Choroid plexus epithelial cell (primary cell): Measurements from ENCODE around the gene POLDIP2.
A peak's percentile ranks its signal among the peaks of the same experiment; 100 is the strongest.

Experiments used
- DNase-seq: peaks from one replicate; pipeline ENCODE4 v3.0.0-alpha.2; 2010; ENCODE audit warnings: low read depth
- H3K4me3 ChIP-seq: 2 replicates; pipeline ENCODE4 v1.5.1; 2011; ENCODE audit warnings: low read depth, mild to moderate bottlenecking, control low read depth, low read length, moderate library complexity
- TF ChIP-seq, protein P1 (sequence below): conservative IDR thresholded peaks from 2 replicates; pipeline ENCODE4 v1.5.1; 2011; ENCODE audit warnings: low read depth, mild to moderate bottlenecking, control low read depth, inconsistent platforms, low read length, moderate library complexity

Gene POLDIP2

DNA sequence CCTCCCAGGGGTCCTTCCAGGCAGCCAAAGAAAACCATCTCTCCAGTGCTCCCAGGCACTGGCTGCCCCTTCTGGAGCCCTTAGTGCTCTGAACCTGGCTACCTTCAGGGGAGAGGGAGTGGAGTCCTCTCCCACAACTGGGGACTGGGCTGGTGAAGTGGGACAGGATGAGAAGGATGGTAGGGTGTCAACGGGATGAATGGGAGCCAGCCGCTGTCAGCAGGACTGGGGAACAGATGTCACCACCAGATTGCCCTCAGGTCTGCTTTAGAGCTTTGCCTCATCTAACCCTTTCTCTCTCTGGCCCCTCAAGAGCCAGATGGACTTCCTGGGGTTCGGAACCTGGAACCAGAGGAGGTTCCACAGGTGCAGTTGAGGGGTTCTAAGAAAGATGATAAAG, 8.2 kb upstream of the POLDIP2 start:
- TF ChIP-seq, protein P1, sequence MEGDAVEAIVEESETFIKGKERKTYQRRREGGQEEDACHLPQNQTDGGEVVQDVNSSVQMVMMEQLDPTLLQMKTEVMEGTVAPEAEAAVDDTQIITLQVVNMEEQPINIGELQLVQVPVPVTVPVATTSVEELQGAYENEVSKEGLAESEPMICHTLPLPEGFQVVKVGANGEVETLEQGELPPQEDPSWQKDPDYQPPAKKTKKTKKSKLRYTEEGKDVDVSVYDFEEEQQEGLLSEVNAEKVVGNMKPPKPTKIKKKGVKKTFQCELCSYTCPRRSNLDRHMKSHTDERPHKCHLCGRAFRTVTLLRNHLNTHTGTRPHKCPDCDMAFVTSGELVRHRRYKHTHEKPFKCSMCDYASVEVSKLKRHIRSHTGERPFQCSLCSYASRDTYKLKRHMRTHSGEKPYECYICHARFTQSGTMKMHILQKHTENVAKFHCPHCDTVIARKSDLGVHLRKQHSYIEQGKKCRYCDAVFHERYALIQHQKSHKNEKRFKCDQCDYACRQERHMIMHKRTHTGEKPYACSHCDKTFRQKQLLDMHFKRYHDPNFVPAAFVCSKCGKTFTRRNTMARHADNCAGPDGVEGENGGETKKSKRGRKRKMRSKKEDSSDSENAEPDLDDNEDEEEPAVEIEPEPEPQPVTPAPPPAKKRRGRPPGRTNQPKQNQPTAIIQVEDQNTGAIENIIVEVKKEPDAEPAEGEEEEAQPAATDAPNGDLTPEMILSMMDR: no peak
- H3K4me3 ChIP-seq: no peak overlapping the region
- DNase-seq: no peak

DNA sequence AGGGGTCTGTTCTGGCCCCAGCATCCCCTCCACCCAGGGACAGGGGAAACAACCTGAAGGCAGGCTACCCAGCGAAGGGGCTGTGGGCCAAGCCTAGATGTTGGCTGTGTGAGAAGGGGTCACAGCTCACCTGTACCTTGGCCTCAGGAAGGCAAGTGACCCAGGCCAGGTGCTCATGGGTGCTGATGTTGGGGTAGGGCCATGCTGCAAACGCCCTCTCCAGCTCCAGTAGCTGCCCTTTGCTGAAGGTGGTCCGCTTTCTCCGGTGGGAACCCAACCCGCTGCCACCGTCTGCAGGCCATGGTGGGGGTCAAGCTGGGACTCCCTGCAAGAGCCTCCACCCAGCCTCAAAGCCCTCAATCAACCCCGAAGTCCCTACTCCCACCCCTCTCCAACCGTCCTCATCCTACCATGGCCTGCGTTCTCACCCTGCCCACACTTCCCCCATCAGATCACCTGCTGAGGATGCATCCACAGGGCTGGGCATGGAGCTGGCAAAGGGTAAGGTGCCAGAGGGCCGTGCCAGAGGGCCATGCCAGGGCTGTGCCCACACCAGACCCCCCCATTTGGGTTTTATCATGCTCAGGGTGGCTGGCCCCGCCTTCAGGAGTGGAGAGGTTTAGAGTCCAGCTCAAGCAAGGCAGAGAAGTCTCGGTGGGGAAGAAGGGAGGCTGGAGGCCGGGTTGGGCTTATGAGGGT, 7.5 kb upstream of the POLDIP2 start, which contains the start of gene SEBOX:
Gene SEBOX, minus strand, starts transcription at position 535 of the 699 bp plus-strand sequence. Its CDS starts 48 bp downstream, at position 487.
- TF ChIP-seq, protein P1: no peak
- no peak for DNase-seq

DNA sequence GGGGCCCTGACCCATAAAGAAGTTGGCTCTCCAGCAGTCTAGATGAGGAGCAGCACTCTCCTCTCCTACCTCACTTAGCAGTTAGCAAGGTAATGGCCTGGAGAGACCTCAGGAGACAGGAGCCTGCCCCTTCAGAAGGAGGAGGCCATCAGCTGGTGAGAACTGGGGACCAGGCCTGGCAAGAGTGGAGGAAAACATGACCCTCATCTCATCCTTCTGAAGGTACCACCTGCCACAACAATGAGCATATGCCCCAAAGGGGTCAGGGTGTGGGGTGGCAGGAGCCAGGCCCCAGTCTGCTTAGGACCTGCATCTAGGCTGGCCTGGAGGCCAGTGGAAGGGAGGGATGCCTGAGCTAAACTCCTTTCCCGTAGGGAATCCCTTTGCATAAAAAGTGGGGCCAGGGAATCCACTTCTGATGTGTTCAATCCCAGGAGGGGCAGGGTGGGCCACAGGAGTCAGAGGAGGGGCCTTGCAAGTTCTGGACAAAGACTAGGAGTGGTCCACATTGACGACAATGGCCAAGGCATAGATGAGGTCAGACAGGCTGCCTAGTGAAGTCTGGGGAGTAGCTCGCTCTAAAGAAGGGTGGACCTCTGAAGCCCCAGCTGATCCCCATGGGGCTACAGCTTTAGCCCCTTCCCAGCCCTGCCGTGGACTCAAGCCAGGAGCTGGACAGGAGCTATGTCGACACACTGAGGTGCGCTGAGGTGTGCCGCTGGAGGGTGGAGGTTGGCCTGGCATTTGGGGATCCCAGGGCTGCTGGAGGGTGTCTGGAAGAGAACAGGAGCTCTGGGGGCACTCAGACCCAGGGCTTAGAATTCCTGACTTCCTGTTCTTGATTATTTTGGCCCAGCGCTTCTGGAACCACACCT, 6.7 kb upstream of the POLDIP2 start:
- TF ChIP-seq, protein P1: no peak
- DNase-seq: no peak

More for the DNA sequence above, 7.5 kb upstream of the POLDIP2 start, which contains the start of gene SEBOX:
- H3K4me3 ChIP-seq: no peak within 1 kb of the TSS

DNA sequence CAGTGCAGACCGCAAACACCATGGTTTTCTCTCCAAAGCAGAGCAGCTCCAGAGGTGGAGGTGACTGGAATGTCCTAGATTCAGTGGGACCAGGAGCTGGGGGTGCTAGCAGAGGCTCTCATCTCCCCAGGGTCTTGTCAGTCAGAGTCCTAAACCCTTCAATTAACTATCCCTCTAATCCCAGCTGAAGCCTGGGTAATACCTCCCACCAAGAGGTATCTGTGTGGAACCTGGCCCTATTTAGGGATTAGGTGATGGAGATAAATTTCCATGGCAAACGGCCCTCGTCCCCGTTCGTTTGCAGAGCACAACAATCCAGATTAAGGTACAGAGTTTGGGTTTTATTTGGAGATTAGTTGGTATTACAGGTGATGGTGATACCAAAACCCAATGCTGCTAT, 5.9 kb upstream of the POLDIP2 start:
- no peak for DNase-seq
- TF ChIP-seq, protein P1: no peak
- H3K4me3 ChIP-seq: no peak overlapping the region

More for the DNA sequence above, 6.7 kb upstream of the POLDIP2 start:
- no peak overlapping the region for H3K4me3 ChIP-seq

DNA sequence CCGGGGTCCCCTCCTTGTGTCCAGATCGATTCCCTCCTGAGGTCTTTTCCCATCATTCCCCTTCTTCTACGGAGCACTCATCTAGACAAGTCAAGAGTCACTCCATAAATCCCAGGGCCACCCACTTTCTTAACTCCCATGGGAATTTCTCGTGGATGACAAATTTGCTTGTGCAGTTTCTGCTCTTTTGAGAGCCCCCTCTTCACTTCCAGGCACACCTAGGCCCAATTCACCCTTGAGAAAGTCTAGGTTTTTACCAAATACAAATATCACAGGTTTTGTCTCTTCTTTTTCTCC, 522 bp upstream of the POLDIP2 start:
- TF ChIP-seq, protein P1: no peak
- peak overlapping the region; percentile 92 for H3K4me3 ChIP-seq
- DNase-seq: no peak

DNA sequence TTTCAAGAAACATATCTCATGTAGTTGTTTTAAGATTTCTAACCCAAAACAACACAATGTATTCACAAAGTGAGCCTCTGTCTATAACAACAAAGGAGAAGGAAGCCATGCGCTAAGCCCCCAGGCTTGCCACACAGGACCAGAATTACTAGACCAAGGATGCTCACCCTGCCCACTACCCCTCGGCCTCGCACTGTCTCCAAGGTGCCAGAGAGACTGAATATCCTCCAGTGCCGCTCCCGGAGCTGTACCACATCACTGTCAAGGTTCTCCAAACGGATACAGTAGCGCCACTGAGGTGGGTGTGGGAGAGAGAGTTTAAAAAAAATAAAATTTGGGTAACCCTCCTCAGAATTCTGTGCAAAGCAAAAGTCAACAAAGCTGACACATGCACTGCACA, 7.1 kb downstream of the POLDIP2 start:
- no peak for DNase-seq
- H3K4me3 ChIP-seq: no peak overlapping the region
- TF ChIP-seq, protein P1: no peak
